Trophoblast cell (in vitro differentiated cells and primary cell): ENCODE results near the gene ETS1.

Experiments
- DNase-seq, 2 donors: peaks; one replicate each; pipeline ENCODE4 v3.0.0-alpha.2; 2016
- H2AFZ ChIP-seq: 2 replicates; pipeline ENCODE4 v1.6.1; 2013; ENCODE audit warnings: low read length, moderate library complexity, mild to moderate bottlenecking; ENCODE audit not compliant: insufficient read depth, poor library complexity
- H2AK5ac ChIP-seq: 2 replicates; pipeline ENCODE4 v1.6.1; 2013; ENCODE audit warnings: mild to moderate bottlenecking, low read length
- H2BK120ac ChIP-seq: 2 replicates; pipeline ENCODE4 v1.6.1; 2013; ENCODE audit warnings: low read length, mild to moderate bottlenecking, moderate library complexity; ENCODE audit not compliant: insufficient read depth, poor library complexity
- H2BK12ac ChIP-seq: 2 replicates; pipeline ENCODE4 v1.6.1; 2013; ENCODE audit warnings: mild to moderate bottlenecking, low read length, moderate library complexity
- H2BK5ac ChIP-seq: 2 replicates; pipeline ENCODE4 v1.6.1; 2013; ENCODE audit warnings: low read length, low read depth, moderate library complexity, mild to moderate bottlenecking; ENCODE audit not compliant: poor library complexity
- H3K14ac ChIP-seq: 2 replicates; pipeline ENCODE4 v1.6.1; 2013; ENCODE audit warnings: mild to moderate bottlenecking, low read length
- H3K18ac ChIP-seq: 2 replicates; pipeline ENCODE4 v1.6.1; 2013; ENCODE audit warnings: mild to moderate bottlenecking, low read length
- H3K23ac ChIP-seq: 2 replicates; pipeline ENCODE4 v1.6.1; 2013; ENCODE audit warnings: low read length
- H3K27ac ChIP-seq: 2 replicates; pipeline ENCODE4 v1.5.1; 2013; ENCODE audit warnings: low read depth, mild to moderate bottlenecking, inconsistent platforms, low read length, moderate library complexity
- H3K27me3 ChIP-seq: 2 replicates; pipeline ENCODE4 v1.6.1; 2013; ENCODE audit warnings: inconsistent platforms, mild to moderate bottlenecking, low read length, moderate library complexity; ENCODE audit not compliant: insufficient read depth
- H3K36me3 ChIP-seq, 2 experiments: 1 replicate in 1 of 2; 2 replicates in 1 of 2; pipeline ENCODE4 v1.6.1; 2013; ENCODE audit warnings: low read length in 2 of 2, mild to moderate bottlenecking in 2 of 2, moderate library complexity in 1 of 2; ENCODE audit not compliant: insufficient read depth in 2 of 2, control insufficient read depth in 1 of 2
- H3K4ac ChIP-seq: 2 replicates; pipeline ENCODE4 v1.6.1; 2013; ENCODE audit warnings: low read depth, mild to moderate bottlenecking, low read length, moderate library complexity
- H3K4me1 ChIP-seq, 2 experiments: 1 replicate in 1 of 2; 2 replicates in 1 of 2; pipeline ENCODE4 v1.6.1; 2013; ENCODE audit warnings: low read length in 2 of 2, mild to moderate bottlenecking in 2 of 2, moderate library complexity in 1 of 2; ENCODE audit not compliant: insufficient read depth in 2 of 2, control insufficient read depth in 1 of 2
- H3K4me2 ChIP-seq: 2 replicates; pipeline ENCODE4 v1.6.1; 2013; ENCODE audit warnings: inconsistent platforms, mild to moderate bottlenecking, low read length, moderate library complexity
- H3K4me3 ChIP-seq: 2 replicates; pipeline ENCODE4 v1.5.1; 2013; ENCODE audit warnings: mild to moderate bottlenecking, low read depth, low read length, inconsistent platforms
- H3K79me1 ChIP-seq: one replicate; pipeline ENCODE4 v1.6.1; 2013; ENCODE audit warnings: low read length
- H3K79me2 ChIP-seq: 2 replicates; pipeline ENCODE4 v1.6.1; 2013; ENCODE audit warnings: low read length, mild to moderate bottlenecking; ENCODE audit not compliant: control insufficient read depth, insufficient read depth, poor library complexity
- H3K9ac ChIP-seq: 2 replicates; pipeline ENCODE4 v1.6.1; 2013; ENCODE audit warnings: mild to moderate bottlenecking, low read length
- H3K9me3 ChIP-seq: 2 replicates; pipeline ENCODE4 v1.6.1; 2013; ENCODE audit warnings: low read depth, mild to moderate bottlenecking, control low read depth, inconsistent platforms, low read length; ENCODE audit not compliant: insufficient read depth
- H4K12ac ChIP-seq: 2 replicates; pipeline ENCODE4 v1.6.1; 2013; ENCODE audit warnings: low read depth, mild to moderate bottlenecking, low read length, moderate library complexity
- H4K8ac ChIP-seq: 2 replicates; pipeline ENCODE4 v1.6.1; 2013; ENCODE audit warnings: low read depth, mild to moderate bottlenecking, low read length, moderate library complexity
- H4K91ac ChIP-seq: one replicate; pipeline ENCODE4 v1.6.1; 2013; ENCODE audit warnings: low read depth, mild to moderate bottlenecking, low read length, moderate library complexity
- WGBS: extraction: QIAGEN DNeasy Blood & Tissue Kit; methylation state at CpG from one replicate; pipeline ENCODE4 v1.1.7; 2013; ENCODE audit warnings: missing lambda C conversion rate; ENCODE audit not compliant: insufficient read length, insufficient coverage; ENCODE audit errors: extremely low coverage; 5-methylcytosine and 5-hydroxymethylcytosine counted together

Gene ETS1

GRCh38 chr11:128506356-128506755 is 81.0 kb downstream of the ETS1 start:
- Histone ChIP-seq H2AK5ac (no peak overlapping the region), H2AFZ (no peak overlapping the region), H4K91ac (no peak overlapping the region), H3K36me3 (peaks cover 17 to 20% of the 10 kb centered on the region in 2 experiments), H3K23ac (no peak overlapping the region), H3K4me2 (no peak overlapping the region), H4K8ac (no peak overlapping the region), H3K9me3 (no peaks in the 10 kb centered on the region), H3K14ac (no peak overlapping the region), H3K79me2 (peaks cover 4% of the 10 kb centered on the region), H3K27me3 (no peaks in the 10 kb centered on the region), H2BK12ac (no peak overlapping the region), H3K18ac (no peak overlapping the region), H3K79me1 (peaks cover 4% of the 10 kb centered on the region), H3K9ac (no peak overlapping the region), H3K4me1 (peaks cover 20 to 40% of the 10 kb centered on the region in 2 experiments), H2BK5ac (no peak overlapping the region), H3K4ac (peak overlapping the region; percentile 13), H2BK120ac (no peak overlapping the region), H3K4me3 (no peak overlapping the region), H3K27ac (no peak overlapping the region), H4K12ac (no peak overlapping the region)
- no CpG with 5 or more reads among the region's 15 CpGs for WGBS
- DNase-seq: no peak

DNA sequence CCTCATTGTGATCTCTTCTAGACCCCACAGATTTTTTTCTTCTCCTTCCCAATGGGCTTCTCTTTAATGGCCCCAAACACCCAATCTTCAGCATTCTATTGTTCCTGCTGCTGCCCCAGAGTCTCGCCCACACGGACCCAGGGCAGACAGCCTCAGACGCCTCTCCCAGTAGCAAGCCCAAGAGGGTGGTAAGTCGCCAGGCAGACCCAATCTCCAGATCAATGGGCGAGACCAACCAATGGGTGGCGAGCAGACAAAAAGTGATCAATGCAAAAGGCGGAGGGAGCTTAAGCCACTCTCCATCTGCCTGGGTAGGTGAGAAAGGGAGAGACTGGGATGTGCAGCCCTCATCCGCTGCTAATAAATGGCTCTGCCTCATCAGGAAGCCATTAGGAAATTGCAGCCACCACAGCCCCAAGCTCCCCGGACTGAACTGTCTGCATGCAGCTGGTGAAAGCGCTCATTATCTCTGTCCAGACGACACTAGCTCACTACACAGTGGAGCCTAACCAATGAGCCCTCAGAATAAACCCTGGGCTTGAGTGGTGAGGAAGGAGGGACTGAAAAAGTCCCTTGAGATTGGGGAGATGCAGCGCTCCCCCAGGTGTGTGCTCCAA is 81.8 kb downstream of the ETS1 start:
- Histone ChIP-seq H3K23ac (no peak overlapping the region), H4K91ac (no peak overlapping the region), H4K12ac (no peak overlapping the region), H3K9me3 (no peaks in the 10 kb centered on the region), H3K9ac (no peak overlapping the region), H3K79me1 (peaks cover 4% of the 10 kb centered on the region), H2AK5ac (no peak overlapping the region), H3K27me3 (no peaks in the 10 kb centered on the region), H2BK120ac (no peak overlapping the region), H3K14ac (no peak overlapping the region), H4K8ac (no peak overlapping the region), H3K4ac (peak overlapping the region; percentile 47), H3K27ac (no peak overlapping the region), H3K79me2 (peaks cover 5% of the 10 kb centered on the region), H3K4me1 (peaks cover 22 to 43% of the 10 kb centered on the region in 2 experiments), H3K4me2 (no peak overlapping the region), H2BK12ac (no peak overlapping the region), H2AFZ (no peak overlapping the region), H3K18ac (no peak overlapping the region), H2BK5ac (no peak overlapping the region), H3K36me3 (peaks cover 18 to 22% of the 10 kb centered on the region in 2 experiments), H3K4me3 (no peak overlapping the region)
- no peak for DNase-seq
- WGBS: no CpG with 5 or more reads among the region's 12 CpGs

GRCh38 chr11:128504486-128504885 is 82.9 kb downstream of the ETS1 start:
- Histone ChIP-seq H3K14ac (no peak overlapping the region), H3K9me3 (no peaks in the 10 kb centered on the region), H3K27ac (no peak overlapping the region), H2BK120ac (no peak overlapping the region), H2AK5ac (no peak overlapping the region), H3K79me1 (peaks cover 6% of the 10 kb centered on the region), H2BK12ac (no peak overlapping the region), H3K27me3 (no peaks in the 10 kb centered on the region), H3K4me3 (no peak overlapping the region), H3K4me1 (peaks cover 25 to 44% of the 10 kb centered on the region in 2 experiments), H3K36me3 (peaks cover 21 to 22% of the 10 kb centered on the region in 2 experiments), H3K18ac (no peak overlapping the region), H2BK5ac (no peak overlapping the region), H3K79me2 (peaks cover 7% of the 10 kb centered on the region), H4K12ac (no peak overlapping the region), H3K4me2 (no peak overlapping the region), H3K23ac (no peak overlapping the region), H3K9ac (no peak overlapping the region), H4K91ac (no peak overlapping the region), H2AFZ (no peak overlapping the region), H3K4ac (no peak overlapping the region), H4K8ac (no peak overlapping the region)
- no CpG with 5 or more reads among the region's 2 CpGs for WGBS
- DNase-seq: no peak

DNA sequence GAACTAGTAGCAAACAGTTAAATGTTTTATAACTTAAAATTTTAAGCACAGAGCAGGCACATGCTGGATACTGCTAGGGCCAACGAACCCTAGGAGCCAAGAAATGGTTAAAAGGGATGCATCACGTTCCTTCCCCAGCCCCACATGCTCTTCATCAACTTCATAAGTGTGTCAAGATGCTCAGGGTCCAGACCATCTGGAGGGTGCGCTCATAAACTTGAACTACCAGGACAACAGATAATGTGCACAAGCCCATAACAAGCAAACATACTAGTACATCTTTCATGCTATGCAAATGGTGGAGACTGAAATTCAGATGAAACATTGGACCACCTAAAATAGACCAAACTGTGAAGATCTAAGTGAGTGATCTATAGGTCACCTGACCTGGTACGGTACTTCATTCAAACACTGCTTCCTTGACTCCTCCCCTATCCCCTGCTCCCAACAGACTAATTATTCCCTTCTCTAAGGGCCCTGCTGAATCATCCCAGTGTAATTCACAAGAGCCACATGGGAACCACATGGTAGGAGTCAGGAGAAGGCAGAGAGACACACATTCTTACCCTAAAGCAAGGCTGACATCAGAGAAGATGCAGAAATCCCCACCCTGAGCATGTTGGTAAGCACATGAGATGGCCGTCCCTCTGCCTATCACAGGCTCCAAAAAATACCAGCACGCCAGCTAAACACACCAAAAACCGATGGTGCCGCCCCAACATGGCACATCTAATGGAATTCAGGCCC is 83.9 kb downstream of the ETS1 start:
- H4K91ac ChIP-seq: no peak overlapping the region
- H3K27me3 ChIP-seq: no peaks in the 10 kb centered on the region
- peaks cover 25 to 46% of the 10 kb centered on the region in 2 experiments for H3K4me1 ChIP-seq
- H2AK5ac ChIP-seq: no peak overlapping the region
- H3K4me3 ChIP-seq: no peak overlapping the region
- peaks cover 6% of the 10 kb centered on the region for H3K79me1 ChIP-seq
- H3K14ac ChIP-seq: no peak overlapping the region
- peaks cover 7% of the 10 kb centered on the region for H3K79me2 ChIP-seq
- no peak overlapping the region for H3K23ac ChIP-seq
- H3K4me2 ChIP-seq: no peak overlapping the region
- H3K36me3 ChIP-seq: peaks cover 21 to 22% of the 10 kb centered on the region in 2 experiments
- no CpG with 5 or more reads among the region's 8 CpGs for WGBS
- H3K9ac ChIP-seq: no peak overlapping the region
- peak overlapping the region; percentile 30 for H4K8ac ChIP-seq
- H2BK5ac ChIP-seq: no peak overlapping the region
- H2AFZ ChIP-seq: no peak overlapping the region
- H3K9me3 ChIP-seq: no peaks in the 10 kb centered on the region
- H3K27ac ChIP-seq: peak overlapping the region; percentile 42
- H2BK12ac ChIP-seq: peak overlapping the region; percentile 19
- H3K18ac ChIP-seq: peak overlapping the region; percentile 36
- no peak for DNase-seq
- H3K4ac ChIP-seq: peak overlapping the region; percentile 57
- no peak overlapping the region for H4K12ac ChIP-seq
- H2BK120ac ChIP-seq: peak overlapping the region; percentile 13
